Stimulated activated CD8-positive, alpha-beta memory T cell treated with anti-CD3 and anti-CD28 coated beads, Interleukin-2, amount 100 ng/mL, for 1 hour (primary cell): ENCODE measurements around the gene KCNJ12.
"Not testable (repeated sequence)": the region's sequence is repeated elsewhere in the genome, so short reads cannot be mapped to it uniquely, and the experiment has no call there.

Source experiments
- DNase-seq, 2 donors: peaks; one replicate each; pipeline ENCODE4 v3.0.0-alpha.2; 2020; ENCODE audit warnings: low read depth in 2 of 2

KCNJ12 gene

DNA sequence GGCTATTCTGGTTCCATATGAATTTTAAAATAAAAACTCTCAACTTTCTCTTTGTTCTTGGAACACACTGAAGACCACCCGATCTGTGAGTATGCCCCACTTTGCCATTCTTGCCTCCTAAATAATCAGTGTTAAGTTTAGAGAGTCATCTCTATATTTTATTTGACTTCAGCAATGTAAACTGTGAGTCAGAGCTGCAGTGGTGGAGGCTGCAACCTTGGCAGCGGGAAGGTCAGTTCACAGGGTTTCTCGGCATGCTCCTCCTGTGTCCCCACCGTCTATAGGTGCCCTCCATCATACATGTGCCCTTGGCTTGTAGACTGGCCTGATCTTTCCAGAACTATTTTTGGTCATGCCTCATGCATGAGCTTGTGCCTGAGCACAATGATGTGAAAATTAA is 71.4 kb downstream of the KCNJ12 start:
- not testable (repeated sequence) for DNase-seq

DNA sequence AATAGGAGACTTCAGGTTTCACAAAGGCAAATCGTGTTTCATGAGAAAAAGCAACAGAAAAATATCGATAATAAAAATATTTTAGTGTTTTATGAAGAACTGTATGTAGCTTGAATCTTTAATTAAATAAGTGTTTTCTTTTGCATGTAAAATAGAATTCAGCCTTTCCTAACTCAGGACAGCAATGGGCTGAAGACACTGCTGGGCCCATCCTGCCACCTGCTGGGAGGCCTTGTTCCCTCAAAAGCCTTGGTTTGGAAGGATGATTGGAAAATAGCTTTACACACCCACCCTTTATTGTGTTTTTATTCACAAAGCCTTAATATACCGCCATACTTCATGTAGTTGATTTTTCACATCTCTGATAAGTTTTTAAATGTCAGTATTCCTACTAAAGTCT is 73.7 kb downstream of the KCNJ12 start:
- DNase-seq = not testable (repeated sequence)

DNA sequence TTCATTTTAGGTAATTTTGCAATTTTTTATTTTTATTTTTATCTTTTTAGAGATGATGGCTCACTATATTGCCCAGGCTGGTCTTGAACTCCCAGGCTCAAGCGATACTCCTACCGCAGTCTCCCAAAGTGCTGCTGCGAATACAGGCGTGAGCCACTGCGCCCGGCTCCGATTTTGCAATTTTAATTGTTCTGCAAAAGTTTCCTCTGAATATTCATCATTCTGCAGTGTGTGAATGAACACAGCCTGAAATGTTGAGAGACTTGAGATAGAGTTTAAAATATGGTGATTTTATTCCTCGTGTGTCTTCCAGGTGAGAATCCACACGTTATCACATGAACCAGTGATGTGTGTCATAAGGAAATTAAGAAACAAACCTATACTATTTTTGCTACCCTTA is 75.8 kb downstream of the KCNJ12 start:
- DNase-seq = no peak

DNA sequence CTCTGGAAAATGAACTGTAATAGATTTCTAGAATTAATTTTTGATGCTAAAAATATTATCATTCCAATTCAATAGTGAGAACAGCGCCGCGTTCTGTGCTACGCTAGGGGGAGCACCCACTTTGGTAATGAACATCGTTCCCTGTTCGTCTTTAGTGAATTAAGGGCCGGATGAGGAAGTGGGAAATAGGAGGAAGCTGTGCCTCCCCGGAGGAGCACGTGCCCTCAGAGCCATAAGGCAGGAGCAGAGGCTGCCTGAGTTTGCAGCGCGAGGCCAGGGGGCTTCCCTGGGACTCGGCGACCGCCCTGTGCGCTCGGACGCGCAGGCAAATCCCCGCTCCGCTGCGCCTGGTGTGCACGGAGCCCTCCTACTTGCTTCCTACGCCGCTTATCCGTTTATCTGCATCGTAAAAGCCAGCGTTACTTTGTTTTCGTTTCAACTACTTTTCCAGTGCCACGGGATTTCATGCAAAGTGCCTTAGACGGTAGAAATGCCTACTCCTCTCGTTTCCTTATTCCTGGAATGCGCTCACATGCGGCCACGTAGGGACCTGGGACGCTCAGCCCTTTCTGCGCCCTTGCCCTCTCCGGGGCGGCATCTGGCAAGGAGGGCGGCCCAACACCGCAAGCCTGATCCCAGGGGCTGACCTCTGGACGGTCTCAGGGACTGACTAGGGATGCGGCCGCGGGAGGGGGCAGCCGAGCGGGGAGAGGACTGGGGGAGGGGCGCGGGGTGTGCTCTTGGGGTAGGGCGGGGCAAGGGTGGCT is 76.4 kb downstream of the KCNJ12 start:
- DNase-seq = no peak

DNA sequence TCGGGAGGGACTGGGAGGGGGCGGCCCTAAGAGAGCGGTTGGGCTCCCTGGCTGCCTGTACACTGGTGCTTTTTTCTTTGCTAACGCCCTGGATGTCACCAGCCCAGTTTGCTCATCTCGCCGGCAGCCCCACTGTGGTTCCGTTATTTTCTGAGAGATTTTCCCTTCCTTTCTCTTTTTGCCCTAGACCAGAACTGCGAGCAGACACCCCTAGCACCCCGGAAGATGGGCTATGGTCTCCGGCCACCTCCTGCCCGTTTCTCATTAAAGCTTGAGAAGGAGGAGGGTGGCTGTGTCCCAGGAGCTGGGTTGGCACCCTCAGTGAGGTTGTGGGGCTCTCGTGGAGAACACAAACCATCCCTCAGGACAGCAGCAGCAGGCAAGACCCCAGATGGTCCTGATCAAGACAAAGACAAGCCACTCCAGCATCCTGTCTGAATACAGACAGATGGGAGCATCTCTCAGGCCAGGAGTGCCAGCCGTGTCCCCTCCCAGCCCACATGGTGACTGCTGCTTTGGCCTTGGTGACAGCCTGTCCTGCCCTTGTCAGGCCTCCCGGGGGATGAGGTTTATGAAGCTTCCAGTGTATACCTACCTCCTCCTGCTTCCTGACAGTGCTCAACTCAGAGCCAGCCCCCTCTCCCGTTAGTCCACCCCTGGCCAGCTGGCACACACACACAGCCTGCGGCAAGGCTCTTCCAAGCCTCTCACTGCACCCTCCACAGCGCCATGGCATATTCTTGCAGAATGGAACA is 77.2 kb downstream of the KCNJ12 start:
- DNase-seq = no peak

DNA sequence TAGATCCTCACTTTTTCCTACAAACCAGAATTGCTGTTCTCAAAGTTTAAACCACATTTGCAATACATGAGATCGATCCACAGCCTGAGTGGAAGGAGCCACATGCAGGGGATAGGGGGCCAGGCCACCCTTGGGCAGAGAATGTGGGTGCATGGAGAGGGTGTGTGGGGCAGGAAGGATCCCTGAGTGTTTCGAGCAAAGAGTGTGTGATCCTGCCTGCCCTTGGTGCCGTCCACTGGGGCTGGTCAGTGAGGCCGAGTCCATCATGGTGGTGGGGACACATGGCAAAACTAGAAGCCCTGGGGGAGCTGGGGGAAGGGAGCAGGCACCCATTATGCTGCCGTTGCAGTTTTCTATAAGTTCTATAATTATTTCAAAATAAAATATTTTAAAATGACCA is 77.8 kb downstream of the KCNJ12 start:
- not testable (repeated sequence) for DNase-seq

DNA sequence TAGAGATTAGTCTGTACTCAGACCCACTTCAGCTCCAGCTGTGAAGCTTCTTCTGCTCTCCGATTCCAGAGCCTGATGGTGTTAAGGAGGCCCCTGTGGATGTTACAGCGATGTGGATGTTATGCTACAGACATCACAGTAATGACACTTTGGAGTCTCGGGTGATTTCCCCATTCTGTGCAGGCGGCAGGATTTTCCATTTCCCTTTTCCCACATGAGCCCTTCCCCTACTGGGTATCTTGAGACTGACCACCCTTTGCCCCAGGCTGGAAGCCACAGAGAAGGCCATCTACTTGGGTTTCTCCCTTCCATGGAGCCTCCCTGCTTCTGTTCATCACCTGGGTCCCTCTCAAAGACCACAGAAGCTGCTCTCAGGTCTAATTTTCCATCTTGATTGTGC is 78.3 kb downstream of the KCNJ12 start:
- no peak for DNase-seq

DNA sequence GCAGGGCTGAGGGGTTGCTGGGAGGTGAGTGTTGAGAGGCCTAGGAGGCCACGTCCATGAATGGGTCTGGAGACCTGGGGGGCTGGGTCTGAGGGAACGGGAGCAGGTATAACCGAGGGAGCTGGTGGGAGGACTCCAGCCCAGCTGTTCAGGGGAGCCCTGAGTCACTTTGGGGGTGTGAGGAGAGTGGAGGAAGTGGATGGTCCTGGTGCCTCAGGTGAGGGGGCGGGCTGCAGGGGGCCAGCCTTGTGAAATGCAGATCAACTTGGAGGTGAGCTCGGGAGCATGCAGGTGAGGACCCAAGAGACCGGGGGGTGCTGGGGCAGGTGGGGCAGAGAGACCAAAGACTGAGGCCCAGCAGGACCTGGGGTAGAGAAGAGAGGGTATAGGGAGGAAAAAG is 79.6 kb downstream of the KCNJ12 start:
- DNase-seq = no peak

DNA sequence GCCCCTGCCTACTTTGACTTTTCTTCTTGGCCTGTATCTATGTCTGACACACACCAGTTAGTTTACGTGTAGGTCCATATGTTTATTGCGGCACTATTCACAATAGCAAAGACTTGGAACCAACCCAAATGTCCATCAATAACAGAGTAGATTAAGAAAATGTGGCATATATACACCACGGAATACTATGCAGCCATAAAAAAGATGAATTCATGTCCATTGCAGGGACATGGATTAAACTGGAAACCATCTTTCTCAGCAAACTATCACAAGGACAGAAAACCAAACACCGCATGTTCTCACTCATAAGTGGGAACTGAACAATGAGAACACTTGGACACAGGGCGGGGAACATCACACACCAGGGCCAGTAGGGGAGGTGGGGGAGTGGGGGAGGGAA is 80.3 kb downstream of the KCNJ12 start:
- not testable (repeated sequence) for DNase-seq

DNA sequence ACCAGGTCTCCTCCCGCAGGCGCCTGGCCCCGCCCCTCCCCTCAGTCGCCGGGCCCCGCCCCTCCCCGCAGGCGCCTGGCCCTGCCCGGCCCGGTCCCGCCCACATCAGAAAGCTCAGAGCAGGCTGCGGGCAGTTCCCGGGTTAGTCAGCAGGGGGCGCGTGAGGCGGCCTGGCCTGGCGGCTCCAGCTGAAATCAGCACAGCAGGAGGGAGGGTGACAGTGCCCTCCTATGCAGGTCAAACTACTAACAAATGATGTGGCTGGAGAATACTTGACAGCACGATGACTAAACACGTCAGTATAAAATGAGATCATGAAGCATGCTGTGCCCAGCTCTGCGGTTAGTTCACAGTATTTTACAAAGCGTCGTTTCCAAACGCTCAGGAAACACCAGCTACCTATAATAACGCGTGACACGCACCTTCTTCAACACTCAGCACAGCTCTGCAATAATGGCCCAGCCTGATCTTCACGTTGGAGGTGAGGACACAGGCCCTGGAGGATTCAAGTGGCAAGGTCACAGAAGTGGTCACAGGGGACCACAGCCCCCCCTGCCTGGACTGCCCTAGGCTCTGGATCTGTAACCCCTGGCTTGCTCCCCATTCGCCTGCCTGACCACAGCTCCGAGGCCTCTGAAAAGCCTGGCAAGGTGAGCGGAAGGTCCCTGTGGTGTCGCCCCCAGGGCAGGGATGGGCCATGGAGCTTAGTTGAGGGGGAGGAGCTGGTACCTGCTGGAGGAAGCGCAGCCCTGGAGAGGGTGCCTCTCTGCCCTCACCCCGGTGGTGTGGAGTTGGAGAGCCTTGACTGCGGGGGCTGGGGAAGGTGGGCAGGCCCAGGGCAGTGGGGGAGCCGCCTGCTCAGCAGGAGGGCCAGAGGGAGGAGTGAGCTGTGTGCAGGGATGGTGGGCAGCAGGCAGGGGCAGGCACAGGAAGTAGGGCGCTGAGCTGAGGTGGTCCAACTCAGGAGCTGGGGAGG is 81.2 kb downstream of the KCNJ12 start:
- DNase-seq = peak; percentile 84 to 87

DNA sequence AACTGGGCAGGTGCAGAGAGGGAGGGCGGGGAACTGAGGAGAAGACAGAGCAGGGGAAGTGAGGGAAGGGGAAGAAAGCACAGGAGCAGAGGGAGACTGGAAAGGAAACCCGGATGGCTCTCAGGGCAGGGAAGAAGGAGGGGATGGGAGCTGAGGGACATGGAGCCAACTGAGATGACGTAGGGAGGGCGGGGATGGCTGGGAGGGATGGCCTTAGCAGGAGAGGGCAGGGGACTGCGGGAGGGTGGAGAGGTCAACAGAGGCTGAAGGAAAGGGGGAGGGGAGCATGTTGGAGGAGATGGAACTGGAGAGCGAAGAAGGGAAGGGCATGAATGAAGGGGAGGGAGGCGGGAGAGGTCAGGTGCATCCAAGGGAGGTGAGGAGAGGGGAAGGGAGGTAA is 81.9 kb downstream of the KCNJ12 start:
- DNase-seq = no peak

DNA sequence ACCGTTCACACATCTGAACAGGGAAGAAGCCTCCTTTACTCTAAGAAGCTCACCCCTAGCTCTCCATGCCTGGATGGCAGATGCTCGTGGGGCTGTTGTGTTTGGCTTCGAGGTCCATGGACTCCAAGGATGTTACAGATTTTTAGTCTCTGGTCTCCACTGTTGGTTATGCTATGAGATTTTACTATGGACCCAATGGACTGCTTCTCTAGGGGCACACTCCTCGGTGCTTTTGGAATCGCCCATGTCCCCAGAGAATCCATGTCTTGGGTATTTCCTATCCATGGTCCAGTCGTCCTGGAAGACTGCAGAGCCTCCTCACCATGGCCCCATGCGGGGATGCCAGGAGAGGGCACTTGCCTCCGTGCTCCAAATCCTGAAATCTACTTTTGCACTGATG is 83.4 kb downstream of the KCNJ12 start:
- no peak for DNase-seq

DNA sequence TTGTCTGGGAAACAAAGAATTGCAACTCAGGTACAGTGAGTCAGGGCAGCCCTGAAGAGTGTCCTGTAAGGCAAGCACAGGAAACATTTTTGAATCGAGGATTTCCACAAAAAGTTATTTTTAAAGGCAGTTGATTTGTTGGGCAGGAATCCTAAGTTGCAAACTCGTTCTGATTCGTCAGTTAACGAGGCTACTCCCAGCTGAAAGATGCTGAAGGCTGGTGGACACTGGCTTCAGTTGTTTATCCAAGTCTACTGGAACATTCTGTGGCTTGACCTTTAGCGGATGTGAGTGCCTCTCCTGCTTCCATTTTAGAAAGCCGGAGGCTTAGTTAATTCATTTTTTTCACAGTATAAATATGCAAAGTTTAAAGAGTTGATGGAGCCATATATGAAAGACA is 84.2 kb downstream of the KCNJ12 start:
- DNase-seq = no peak

DNA sequence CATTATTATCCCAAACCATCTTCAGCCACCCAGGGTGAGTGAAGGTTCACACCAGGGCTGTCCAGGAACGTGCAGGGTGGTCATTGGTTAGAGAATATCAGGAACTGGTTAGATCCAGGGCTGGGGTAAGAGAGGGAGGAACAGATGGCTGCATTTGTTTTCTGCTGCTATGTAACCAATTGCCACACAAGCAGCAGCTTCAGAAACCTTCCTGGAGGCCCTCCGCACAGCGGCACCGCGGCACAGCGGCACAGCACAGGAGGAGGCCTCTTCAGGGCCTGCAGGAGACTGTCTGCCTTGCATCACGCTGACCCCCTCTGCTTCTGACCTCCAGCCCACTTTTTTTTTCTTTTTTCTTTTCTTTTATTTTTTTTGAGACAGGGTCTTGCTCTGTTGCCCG is 86.1 kb downstream of the KCNJ12 start:
- no peak for DNase-seq

DNA sequence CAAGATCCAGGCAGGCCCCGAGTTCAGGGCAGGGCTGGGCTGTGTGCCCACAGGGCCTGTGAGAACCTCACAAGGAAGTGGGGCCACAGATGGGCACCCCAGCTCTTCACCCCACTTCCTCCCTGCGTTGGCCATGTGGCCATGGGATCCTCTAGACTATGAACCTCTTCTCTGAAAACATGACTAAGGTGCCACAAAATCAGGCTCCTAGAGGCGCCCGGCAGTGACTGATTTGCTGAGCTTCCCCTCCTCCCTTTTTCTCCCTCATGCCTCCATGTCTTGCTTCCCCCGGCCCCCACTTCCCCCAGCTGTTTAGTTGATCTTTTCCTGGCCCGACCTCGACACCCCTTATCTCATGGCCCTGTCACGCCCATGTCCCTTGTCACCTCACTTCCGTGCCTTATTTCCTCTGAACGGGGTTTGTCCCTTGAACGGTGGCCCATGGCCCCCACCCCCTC is 87.1 kb downstream of the KCNJ12 start:
- no peak for DNase-seq

DNA sequence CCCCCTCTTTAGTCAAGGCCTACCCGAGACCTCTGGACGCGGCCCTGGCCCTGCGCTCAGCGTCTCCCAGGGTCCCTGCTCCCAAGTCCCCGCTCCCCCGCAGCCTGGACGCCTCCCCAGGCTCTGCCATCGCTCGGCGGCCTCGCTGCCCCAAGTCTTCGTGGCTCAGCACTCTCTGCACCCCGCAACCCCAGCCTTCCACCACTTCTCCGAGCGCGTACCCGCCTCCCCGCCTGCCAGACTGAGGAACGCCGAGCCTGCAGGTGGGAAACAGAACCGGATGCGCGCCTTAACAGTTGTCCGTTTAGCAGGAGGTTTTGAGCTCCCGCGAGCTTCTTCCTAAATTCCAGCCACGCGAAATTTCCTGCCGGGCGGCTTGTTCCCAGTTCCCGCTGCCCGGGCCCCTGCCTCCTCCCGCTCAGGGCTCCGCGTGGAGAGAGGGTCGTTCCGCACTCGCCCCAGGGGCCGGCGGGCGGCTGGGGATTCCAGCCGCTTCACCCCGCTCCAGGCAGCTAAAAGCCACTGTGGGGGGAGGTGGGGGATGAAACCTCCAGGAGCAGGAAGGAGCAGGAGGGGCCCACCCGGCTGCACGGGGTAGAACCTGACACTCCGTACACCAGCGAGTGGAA is 87.7 kb downstream of the KCNJ12 start:
- DNase-seq = no peak

DNA sequence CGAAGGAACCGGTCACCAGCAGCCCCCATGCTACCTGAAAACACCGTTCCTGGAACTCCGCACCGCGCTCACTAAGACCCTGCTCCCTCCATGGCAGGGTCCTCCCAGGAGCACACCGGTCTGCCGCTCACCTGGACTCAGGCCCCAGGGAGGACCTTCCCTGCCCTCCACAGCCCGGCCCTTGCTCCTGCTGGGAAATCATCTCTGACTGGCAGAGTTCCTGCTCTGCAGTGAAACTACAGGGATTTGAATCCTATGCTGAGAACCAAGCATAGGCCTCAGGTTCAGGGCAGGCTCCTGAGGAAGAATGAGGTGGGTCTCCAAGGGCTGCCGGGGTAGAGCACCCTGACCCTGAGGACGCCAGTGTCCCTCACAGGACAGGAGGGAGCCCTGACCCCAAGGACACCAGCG is 88.5 kb downstream of the KCNJ12 start:
- no peak for DNase-seq

DNA sequence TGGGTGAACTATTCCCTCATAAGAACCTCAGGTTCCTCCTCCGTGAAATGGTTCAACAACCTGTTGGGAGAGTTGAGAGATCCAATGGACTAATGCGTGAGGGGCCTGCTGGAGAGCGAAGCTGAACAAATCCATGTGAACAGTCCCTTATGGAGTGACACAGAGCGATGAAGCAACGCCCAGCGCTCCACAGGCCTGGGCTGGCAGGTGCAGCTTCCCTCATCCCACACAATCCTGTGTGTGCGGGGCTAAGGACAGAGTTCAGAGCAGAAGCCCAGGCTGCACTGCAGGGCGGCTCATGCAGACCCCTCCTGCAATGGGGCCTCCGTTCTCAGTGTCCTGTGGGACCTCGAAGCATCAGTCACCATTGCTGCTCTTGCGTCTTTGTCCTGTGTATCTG is 90.4 kb downstream of the KCNJ12 start:
- DNase-seq = no peak

DNA sequence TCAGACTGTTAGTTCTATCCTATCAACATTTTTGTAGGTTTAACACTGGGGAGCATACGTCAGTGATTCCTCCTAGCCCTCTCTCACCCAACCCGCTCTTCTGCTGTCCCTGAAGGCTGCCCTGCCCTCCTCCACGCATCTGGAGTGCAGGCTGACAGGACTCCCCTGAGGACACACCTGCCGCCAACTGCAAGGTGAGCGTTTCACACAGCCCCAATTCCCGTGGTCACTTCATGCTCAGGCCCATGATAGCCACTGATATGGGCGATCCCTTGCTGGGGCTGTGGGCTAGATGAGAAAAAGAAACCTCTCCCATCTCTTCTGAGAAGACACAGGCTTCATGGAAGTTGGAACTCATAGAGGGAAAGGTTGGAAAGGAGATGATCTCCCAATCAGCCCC is 91.0 kb downstream of the KCNJ12 start:
- DNase-seq = no peak

DNA sequence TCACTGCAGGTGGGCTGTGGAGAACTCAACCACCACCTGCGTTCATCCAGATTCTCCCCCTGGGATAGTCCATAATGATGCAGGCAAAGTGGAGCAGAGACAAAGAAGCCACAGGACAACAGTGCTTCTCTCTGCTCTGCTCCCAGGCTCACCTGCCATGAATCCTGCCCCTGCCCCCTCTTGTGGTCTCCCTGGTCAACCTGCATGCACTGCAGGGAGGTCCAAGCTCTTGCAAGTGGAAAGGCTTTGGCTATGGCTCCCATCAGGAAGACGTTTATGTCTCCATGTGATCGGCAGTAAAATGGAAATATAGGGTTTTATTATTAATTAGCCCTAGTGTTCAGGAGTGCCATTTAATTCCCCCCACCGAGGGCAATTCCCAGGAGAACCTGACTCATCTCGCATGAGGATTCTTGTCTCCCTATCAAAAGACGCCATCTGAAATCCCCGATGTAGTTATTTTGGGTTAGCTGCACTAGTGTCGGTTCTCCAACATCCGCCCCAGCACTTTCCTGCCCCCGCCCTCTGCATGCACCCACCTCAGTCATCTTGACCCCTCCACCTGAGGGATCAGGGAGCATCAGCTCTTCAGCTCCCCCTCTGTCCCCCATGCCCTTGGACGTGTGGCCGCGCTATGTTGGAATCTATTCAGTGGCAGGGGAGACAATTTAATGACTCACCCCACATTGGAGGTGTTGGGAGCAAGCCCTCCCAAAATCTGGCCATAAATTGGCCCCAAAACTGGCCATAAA is 91.8 kb downstream of the KCNJ12 start:
- no peak for DNase-seq
